Stomach (tissue), 4 donors: ENCODE results near the gene RAI1.
"Not testable (repeated sequence)": the region's sequence is repeated elsewhere in the genome, so short reads cannot be mapped to it uniquely, and the experiment has no call there.

Experiments
- POLR2AphosphoS5 ChIP-seq, 3 donors: sonication (generic); formaldehyde crosslinking; IDR thresholded peaks; one replicate each; pipeline ENCODE4 v1.6.1; 2016; ENCODE audit warnings: antibody characterized with exemption in 3 of 3
- TF ChIP-seq, protein P1 (sequence below), 7 experiments: fragments of 450-650 bp in 4 of 7; fragments of 200-600 bp in 3 of 7; sonication (generic) in 3 of 7; IDR thresholded peaks; one replicate each; pipeline ENCODE4 v1.5.1; 2016 to 2019; ENCODE audit warnings: antibody characterized with exemption in 7 of 7, control low read depth in 2 of 7, mild to moderate bottlenecking in 1 of 7

DNA sequence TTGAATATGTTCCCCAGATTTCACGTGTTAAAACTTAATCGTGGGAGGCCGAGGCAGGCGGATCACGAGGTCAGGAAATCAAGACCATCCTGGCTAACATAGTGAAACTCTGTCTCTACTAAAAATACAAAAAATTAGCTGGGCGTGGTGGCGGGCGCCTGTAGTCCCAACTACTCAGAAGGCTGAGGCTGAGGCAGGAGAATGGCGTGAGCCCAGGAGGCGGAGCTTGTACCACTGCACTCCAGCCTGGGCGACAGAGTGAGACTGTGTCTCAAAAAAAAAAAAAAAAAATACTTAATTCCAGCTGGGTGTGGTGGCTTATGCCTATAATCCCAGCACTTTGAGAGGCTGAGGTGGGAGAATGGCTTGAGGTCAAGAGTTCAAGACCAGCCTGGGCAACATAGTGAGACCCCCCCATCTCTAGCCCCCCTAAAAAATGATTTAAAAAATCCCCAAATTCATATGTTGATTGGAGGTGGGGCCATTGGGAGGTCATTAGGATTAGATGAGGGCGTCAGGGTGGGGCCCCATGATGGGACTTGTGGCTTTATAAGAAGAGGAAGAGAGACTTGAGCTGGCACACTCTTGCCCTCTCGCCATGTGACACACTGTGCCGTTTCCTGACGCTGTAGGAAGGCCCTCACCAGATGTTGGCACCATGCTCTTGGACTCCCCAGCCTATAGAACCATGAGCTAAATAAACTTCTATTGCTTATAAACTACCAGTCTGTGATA is 45.6 kb upstream of the RAI1 start:
- TF ChIP-seq, protein P1, sequence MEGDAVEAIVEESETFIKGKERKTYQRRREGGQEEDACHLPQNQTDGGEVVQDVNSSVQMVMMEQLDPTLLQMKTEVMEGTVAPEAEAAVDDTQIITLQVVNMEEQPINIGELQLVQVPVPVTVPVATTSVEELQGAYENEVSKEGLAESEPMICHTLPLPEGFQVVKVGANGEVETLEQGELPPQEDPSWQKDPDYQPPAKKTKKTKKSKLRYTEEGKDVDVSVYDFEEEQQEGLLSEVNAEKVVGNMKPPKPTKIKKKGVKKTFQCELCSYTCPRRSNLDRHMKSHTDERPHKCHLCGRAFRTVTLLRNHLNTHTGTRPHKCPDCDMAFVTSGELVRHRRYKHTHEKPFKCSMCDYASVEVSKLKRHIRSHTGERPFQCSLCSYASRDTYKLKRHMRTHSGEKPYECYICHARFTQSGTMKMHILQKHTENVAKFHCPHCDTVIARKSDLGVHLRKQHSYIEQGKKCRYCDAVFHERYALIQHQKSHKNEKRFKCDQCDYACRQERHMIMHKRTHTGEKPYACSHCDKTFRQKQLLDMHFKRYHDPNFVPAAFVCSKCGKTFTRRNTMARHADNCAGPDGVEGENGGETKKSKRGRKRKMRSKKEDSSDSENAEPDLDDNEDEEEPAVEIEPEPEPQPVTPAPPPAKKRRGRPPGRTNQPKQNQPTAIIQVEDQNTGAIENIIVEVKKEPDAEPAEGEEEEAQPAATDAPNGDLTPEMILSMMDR (IDR thresholded peaks at IDR 0.05): not testable (repeated sequence)
- not testable (repeated sequence) for TF ChIP-seq POLR2AphosphoS5 (IDR thresholded peaks at IDR 0.05)
